Suprapubic skin (tissue), 4 donors: Measurements from ENCODE around the gene MORC1. TPM values are rescaled to one million over a fixed set of nuclear protein-coding genes. Genes with fewer than 3 reads are reported as not detected.

Experiments
- DNase-seq, 2 donors: peaks; one replicate each; pipeline ENCODE4 v3.0.0-alpha.2; 2019; ENCODE audit warnings: low spot score in 2 of 2
- H3K27ac ChIP-seq: fragments of 200-600 bp; sonication (generic); one replicate; pipeline ENCODE4 v1.5.1; 2019
- H3K27me3 ChIP-seq: fragments of 200-600 bp; sonication (generic); one replicate; pipeline ENCODE4 v1.5.1; 2019
- H3K36me3 ChIP-seq: fragments of 200-600 bp; sonication (generic); one replicate; pipeline ENCODE4 v1.5.1; 2019
- H3K4me1 ChIP-seq: fragments of 200-600 bp; sonication (generic); one replicate; pipeline ENCODE4 v1.5.1; 2019
- H3K4me3 ChIP-seq: fragments of 200-600 bp; sonication (generic); one replicate; pipeline ENCODE4 v1.5.1; 2019; ENCODE audit warnings: mild to moderate bottlenecking
- H3K9me3 ChIP-seq: fragments of 200-600 bp; sonication (generic); one replicate; pipeline ENCODE4 v1.5.1; 2019
- CTCF ChIP-seq, 2 donors: fragments of 200-600 bp in 1 of 2; fragments of 450-650 bp in 1 of 2; sonication (generic) in 1 of 2; IDR thresholded peaks; one replicate each; pipeline ENCODE4 v1.5.1; 2016 to 2019; ENCODE audit warnings: antibody characterized with exemption in 2 of 2, mild to moderate bottlenecking in 1 of 2, moderate library complexity in 1 of 2
- EP300 ChIP-seq: sonication (generic); formaldehyde crosslinking; IDR thresholded peaks from one replicate; pipeline ENCODE4 v1.6.1; 2017; ENCODE audit warnings: antibody characterized with exemption
- POLR2A ChIP-seq, 2 donors: fragments of 450-650 bp; IDR thresholded peaks; one replicate each; pipeline ENCODE4 v1.6.1; 2017; ENCODE audit warnings: antibody characterized with exemption in 2 of 2, mild to moderate bottlenecking in 2 of 2, moderate library complexity in 2 of 2
- POLR2AphosphoS5 ChIP-seq, 3 donors: sonication (generic); formaldehyde crosslinking; IDR thresholded peaks; one replicate each; pipeline ENCODE4 v1.6.1; 2017; ENCODE audit warnings: antibody characterized with exemption in 3 of 3
- WGBS: methylation state at CpG from one replicate; pipeline ENCODE4 v1.1.5; 2018; 5-methylcytosine and 5-hydroxymethylcytosine counted together
- total RNA-seq, 4 donors: library from RNA; depleted of rRNA; stranded (reverse); fragments of >200 nt; gene quantifications; one replicate each; pipeline ENCODE4 v1.1.0, GENCODE V29; 2016

MORC1 gene
- total RNA-seq, 4 donors from 2014 or later, result not detected

- H3K27ac ChIP-seq, result no peak overlapping the region
Measured at GRCh38 chr3:109050591-109051167, 67.3 kb downstream of the MORC1 start.

GRCh38 chr3:109047366-109047765 is 70.6 kb downstream of the MORC1 start:
- 88% methylated on average over 2 of the region's 2 CpGs for WGBS
- DNase-seq, result no peak
- no peaks in the 10 kb centered on the region for H3K9me3 ChIP-seq
- no peak overlapping the region for H3K27ac ChIP-seq
- no peaks in the 10 kb centered on the region for H3K27me3 ChIP-seq
- H3K4me1 ChIP-seq, result no peaks in the 10 kb centered on the region
- H3K4me3 ChIP-seq, result no peak overlapping the region
- H3K36me3 ChIP-seq, result no peaks in the 10 kb centered on the region
- TF ChIP-seq POLR2A (IDR thresholded peaks at IDR 0.05) (no peak), CTCF (IDR thresholded peaks at IDR 0.05) (no peak), EP300 (no peak), POLR2AphosphoS5 (IDR thresholded peaks at IDR 0.05) (no peak)

More at GRCh38 chr3:109050591-109051167, 67.3 kb downstream of the MORC1 start:
- no peaks in the 10 kb centered on the region for H3K27me3 ChIP-seq
- no peak overlapping the region for H3K4me3 ChIP-seq
- WGBS, result 59% methylated on average over 3 of the region's 3 CpGs
- H3K36me3 ChIP-seq, result no peaks in the 10 kb centered on the region
- TF ChIP-seq POLR2A (IDR thresholded peaks at IDR 0.05), result no peak
- TF ChIP-seq CTCF (IDR thresholded peaks at IDR 0.05), result no peak
- TF ChIP-seq EP300, result no peak
- DNase-seq, result no peak
- H3K4me1 ChIP-seq, result no peaks in the 10 kb centered on the region
- H3K9me3 ChIP-seq, result no peaks in the 10 kb centered on the region

GRCh38 chr3:109045271-109046040 is 72.5 kb downstream of the MORC1 start:
- H3K4me3 ChIP-seq, result no peak overlapping the region
- H3K9me3 ChIP-seq, result no peaks in the 10 kb centered on the region
- H3K4me1 ChIP-seq, result no peaks in the 10 kb centered on the region
- H3K36me3 ChIP-seq, result no peaks in the 10 kb centered on the region
- no peaks in the 10 kb centered on the region for H3K27me3 ChIP-seq
- 80% methylated on average over 6 of the region's 6 CpGs for WGBS
- no peak overlapping the region for H3K27ac ChIP-seq
- DNase-seq, result no peak
- no peak for TF ChIP-seq POLR2AphosphoS5 (IDR thresholded peaks at IDR 0.05)
- no peak for TF ChIP-seq CTCF (IDR thresholded peaks at IDR 0.05)
- no peak for TF ChIP-seq EP300
- TF ChIP-seq POLR2A (IDR thresholded peaks at IDR 0.05), result no peak

- Histone ChIP-seq H3K4me3 (no peak overlapping the region), H3K9me3 (no peaks in the 10 kb centered on the region), H3K36me3 (no peaks in the 10 kb centered on the region), H3K27ac (no peak overlapping the region), H3K4me1 (no peaks in the 10 kb centered on the region), H3K27me3 (no peaks in the 10 kb centered on the region)
- no peak for TF ChIP-seq POLR2AphosphoS5 (IDR thresholded peaks at IDR 0.05)
- no peak for TF ChIP-seq POLR2A (IDR thresholded peaks at IDR 0.05)
- WGBS, result 89% methylated on average over 1 of the region's 1 CpG
- no peak for DNase-seq
Measured at GRCh38 chr3:109035082-109035481, 82.9 kb downstream of the MORC1 start.

GRCh38 chr3:109033000-109033660 is 84.8 kb downstream of the MORC1 start:
- no peaks in the 10 kb centered on the region for H3K4me1 ChIP-seq
- DNase-seq, result no peak
- 32% methylated on average over 3 of the region's 3 CpGs for WGBS
- no peak for TF ChIP-seq CTCF (IDR thresholded peaks at IDR 0.05)
- TF ChIP-seq POLR2AphosphoS5 (IDR thresholded peaks at IDR 0.05), result no peak
- H3K4me3 ChIP-seq, result no peak overlapping the region
- H3K9me3 ChIP-seq, result no peaks in the 10 kb centered on the region
- H3K36me3 ChIP-seq, result no peaks in the 10 kb centered on the region
- H3K27ac ChIP-seq, result no peak overlapping the region
- no peaks in the 10 kb centered on the region for H3K27me3 ChIP-seq
